Measurements from ENCODE around the gene SCML2.

- TF ChIP-seq CTCF (IDR thresholded peaks at IDR 0.05) (no peak), POLR2A (IDR thresholded peaks at IDR 0.05) (no peak), POLR2AphosphoS5 (IDR thresholded peaks at IDR 0.05) (no peak), EP300 (IDR thresholded peaks at IDR 0.05) (no peak)
Observed at GRCh38 chrX:18220786-18221185, 133.7 kb downstream of the SCML2 start, which contains the start of gene BEND2.
